ENCODE data around the gene GPR25. TPM values are rescaled to one million over a fixed set of nuclear protein-coding genes. Genes with fewer than 3 reads are reported as not detected.

The GPR25 gene
- total RNA-seq, 1 donor: not detected

DNA sequence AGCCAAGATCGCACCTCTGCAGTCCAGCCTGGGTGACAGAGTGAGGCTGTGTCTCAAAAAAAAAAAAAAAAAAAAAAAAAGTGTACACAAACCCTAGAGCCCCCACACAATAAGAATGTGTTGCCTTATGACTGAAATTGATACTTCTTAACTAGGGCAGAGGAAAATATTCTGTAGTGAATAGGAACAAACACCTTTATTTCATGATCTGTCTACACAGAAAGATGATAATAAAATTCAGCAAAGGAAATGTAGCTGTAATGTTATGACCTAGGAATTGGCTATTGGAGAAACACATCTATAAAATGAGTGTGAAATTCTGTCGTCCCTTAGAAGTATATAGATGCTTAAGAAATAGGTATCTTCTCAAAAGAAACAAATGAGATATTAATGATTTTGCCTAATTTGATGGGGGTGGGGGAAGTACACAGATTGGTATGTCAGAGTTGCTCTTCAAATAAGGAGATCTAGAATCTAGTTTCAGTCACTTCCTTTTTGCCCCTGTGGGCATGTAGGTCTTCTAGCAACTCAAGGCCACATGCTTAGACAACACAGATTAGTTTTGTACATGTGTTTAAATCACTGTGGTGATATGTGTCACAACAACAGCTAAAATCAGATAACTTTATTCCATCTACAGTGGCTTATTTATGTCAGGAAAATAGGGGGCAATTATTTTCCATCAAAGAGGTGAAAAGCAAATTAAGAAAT, 10.7 kb upstream of the GPR25 start:
- TF ChIP-seq, protein P1, sequence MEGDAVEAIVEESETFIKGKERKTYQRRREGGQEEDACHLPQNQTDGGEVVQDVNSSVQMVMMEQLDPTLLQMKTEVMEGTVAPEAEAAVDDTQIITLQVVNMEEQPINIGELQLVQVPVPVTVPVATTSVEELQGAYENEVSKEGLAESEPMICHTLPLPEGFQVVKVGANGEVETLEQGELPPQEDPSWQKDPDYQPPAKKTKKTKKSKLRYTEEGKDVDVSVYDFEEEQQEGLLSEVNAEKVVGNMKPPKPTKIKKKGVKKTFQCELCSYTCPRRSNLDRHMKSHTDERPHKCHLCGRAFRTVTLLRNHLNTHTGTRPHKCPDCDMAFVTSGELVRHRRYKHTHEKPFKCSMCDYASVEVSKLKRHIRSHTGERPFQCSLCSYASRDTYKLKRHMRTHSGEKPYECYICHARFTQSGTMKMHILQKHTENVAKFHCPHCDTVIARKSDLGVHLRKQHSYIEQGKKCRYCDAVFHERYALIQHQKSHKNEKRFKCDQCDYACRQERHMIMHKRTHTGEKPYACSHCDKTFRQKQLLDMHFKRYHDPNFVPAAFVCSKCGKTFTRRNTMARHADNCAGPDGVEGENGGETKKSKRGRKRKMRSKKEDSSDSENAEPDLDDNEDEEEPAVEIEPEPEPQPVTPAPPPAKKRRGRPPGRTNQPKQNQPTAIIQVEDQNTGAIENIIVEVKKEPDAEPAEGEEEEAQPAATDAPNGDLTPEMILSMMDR (IDR thresholded peaks at IDR 0.05; ENCODE audit: insufficient read depth, low read length): no peak
- DNase-seq (ENCODE audit: low read depth): no peak
- H3K4me3 ChIP-seq (ENCODE audit: low read depth, low read length): no peak overlapping the region

DNA sequence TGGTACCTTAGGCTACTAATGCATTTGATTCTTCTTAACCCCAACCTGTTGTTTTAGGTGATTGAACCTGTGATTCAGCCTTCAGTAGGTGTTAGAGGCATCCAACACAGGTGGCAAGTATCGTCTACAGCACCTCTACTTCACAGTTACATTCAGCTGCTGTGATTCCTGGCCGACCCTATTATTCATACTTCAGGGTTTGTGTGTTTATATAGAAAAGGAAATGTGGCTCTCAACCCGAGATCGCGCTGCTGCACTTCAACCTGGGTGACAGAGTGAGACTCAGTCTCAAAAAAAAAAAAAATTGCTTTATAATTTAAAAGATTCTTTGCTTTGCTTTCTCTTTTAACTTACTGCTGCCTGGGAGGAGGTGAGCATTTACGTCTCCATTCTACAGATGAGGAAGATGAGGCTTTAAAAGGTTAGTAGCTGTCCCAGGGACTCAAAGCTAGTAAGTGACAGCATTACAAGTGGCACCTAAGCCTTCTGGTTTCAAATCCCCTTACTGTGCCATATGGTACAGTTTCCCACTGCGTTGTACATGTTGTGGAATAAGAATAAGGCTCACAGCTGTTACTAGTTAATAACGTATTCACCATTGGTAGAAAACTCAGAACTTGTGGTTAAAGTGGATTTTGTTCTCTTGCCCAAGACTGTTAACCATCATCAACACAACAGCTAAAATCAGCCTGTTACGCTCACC, 9.9 kb upstream of the GPR25 start:
- no peak for DNase-seq (ENCODE audit: low read depth)
- TF ChIP-seq, protein P1 (IDR thresholded peaks at IDR 0.05; ENCODE audit: insufficient read depth, low read length): no peak
- no peak overlapping the region for H3K4me3 ChIP-seq (ENCODE audit: low read depth, low read length)

DNA sequence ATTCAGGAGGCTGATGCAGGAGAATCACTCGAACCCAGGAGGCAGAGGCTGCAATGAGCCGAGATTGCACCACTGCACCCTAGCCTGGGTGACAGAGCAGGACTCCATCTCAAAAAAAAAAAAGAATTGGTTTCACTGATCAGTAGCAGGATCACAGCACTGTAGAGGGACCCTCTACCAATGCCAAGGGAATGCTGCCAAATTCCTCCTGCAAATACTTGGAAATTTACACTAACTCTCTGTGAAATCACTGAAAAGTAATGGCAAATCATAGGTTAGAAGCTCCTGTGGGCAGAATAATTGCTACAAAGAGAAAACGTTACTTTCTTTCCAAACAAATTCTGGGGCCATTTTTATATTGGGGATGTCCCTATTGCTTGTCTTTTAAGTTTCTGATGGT, 6.7 kb upstream of the GPR25 start:
- TF ChIP-seq, protein P1 (IDR thresholded peaks at IDR 0.05; ENCODE audit: insufficient read depth, low read length): no peak
- DNase-seq (ENCODE audit: low read depth): peak; percentile 40
- H3K4me3 ChIP-seq (ENCODE audit: low read depth, low read length): no peak overlapping the region

DNA sequence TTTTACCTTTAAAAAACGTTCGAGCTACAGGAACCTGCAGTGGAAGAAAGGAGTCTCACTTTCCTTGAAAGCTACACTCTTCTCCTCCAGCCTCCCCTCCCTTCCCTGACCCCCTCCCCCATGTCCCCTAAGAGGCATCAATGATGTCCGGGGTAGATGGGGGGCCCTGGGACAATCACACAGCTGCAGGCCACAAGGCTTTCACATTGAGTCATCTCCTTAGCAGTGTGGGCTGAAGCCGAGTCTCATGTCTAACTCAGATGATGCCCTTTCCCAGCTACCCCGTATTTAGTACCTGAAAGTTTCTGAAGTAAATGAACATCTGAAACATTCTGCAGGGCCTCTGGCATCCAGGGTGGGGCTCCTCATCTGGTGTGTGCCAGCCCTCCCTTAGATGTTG, 6.3 kb upstream of the GPR25 start:
- DNase-seq (ENCODE audit: low read depth): no peak

DNA sequence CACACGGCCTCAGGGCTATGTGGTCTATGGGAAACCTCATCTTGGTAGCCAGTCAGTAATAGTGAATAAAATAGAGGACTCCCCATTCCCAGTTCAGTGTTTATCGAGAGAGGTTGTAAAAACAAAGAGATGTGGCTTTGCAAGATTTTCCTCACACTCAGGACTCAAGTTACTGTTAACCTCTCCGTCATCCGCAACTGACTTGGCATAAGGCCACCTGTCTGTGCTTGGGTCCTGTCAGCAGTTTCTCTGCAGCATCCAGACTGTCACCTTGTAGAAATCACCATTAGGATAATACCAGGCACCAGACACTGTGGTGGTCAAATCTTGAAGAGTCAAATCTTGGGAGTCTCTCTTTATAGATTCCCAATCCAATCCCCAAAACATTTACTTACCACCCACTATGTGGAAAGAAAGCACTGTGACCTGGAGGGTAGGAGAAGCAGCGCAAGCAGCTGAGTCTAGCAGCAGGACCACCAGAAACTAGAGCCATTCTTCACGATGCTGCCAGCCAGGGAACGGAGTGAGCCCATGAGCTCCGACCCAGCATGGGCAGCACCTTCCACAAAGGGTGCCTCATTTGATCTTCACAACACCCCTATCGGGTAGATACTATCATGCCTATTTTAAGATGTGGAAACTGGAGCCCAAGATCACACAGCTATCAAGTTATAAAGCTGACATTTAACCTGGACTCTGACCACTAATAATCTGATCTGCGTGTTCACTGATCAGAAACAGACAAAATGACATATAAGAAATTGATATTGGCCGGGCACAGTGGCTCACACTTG, 5.6 kb upstream of the GPR25 start:
- no peak overlapping the region for H3K4me3 ChIP-seq (ENCODE audit: low read depth, low read length)
- TF ChIP-seq, protein P1 (IDR thresholded peaks at IDR 0.05; ENCODE audit: insufficient read depth, low read length): no peak
- no peak for DNase-seq (ENCODE audit: low read depth)

More for the DNA sequence above, 6.3 kb upstream of the GPR25 start:
- no peak overlapping the region for H3K4me3 ChIP-seq (ENCODE audit: low read depth, low read length)
- TF ChIP-seq, protein P1 (IDR thresholded peaks at IDR 0.05; ENCODE audit: insufficient read depth, low read length): no peak

DNA sequence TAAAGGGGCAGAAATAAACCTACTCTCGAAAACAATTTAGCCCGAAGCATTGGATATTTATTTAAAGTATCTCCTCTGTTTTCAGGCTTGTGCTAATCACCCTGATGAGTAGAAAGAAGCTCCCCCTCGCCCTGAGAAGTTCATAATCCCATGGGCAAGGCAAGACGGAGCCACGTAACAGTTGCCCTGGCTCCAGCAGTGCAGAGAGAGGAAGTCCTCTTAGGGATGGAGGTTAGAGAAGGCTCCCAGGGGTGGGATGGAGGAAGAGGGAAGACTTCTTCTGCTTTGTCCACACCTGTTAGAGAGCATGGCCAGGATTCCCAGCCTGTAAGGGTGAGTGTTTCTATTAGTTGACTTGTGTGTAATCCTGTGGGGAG, 3.4 kb upstream of the GPR25 start:
- TF ChIP-seq, protein P1 (IDR thresholded peaks at IDR 0.05; ENCODE audit: insufficient read depth, low read length): no peak
- DNase-seq (ENCODE audit: low read depth): no peak

More for the DNA sequence above, 3.4 kb upstream of the GPR25 start:
- H3K4me3 ChIP-seq (ENCODE audit: low read depth, low read length): no peak overlapping the region

Data from fibroblast of the aortic adventitia (primary cell).